ENCODE data around the gene NDRG4.

GRCh38 chr16:58499615-58500351 is at the start of gene NDRG4:
- no peak for TF ChIP-seq EZH2 (IDR thresholded peaks at IDR 0.05; ENCODE audit: insufficient read depth, poor library complexity, severe bottlenecking)
- no peak for TF ChIP-seq EZH2phosphoT487 (IDR thresholded peaks at IDR 0.05; ENCODE audit: insufficient read depth, low read depth)

Data from GM23248 (cell line).